Nucleus accumbens (tissue), 56 donors: ENCODE results near the gene PFKFB4.

ENCODE experiments used
- DNase-seq, 56 donors: peaks; one replicate each; lab custom pipeline; 2025; lab: John Stamatoyannopoulos, UW

Gene PFKFB4

DNA sequence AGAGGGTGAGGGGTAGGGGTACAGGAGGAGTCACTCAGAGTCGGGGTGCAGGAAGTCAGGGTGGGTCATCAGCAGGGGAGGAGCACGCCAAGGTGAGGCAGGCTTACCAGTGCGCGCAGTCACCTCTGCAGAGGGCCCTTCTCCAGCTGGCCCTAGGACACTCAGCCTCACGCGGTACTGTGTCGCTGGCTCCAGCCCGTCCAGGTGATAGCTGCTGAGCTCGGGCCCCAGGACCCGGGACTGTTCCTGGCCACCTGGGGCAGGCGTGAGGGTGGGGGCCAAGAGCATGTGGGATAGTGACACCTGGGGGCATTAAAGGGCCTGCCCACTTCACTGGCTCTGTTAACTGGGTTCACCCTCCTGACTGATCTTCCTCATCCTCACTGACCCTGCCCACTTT is 31.1 kb upstream of the PFKFB4 start:
- no peak for DNase-seq

- DNase-seq = no peak
These were observed 28.8 kb upstream of the PFKFB4 start for GRCh38 chr3:48585411-48585810.

DNA sequence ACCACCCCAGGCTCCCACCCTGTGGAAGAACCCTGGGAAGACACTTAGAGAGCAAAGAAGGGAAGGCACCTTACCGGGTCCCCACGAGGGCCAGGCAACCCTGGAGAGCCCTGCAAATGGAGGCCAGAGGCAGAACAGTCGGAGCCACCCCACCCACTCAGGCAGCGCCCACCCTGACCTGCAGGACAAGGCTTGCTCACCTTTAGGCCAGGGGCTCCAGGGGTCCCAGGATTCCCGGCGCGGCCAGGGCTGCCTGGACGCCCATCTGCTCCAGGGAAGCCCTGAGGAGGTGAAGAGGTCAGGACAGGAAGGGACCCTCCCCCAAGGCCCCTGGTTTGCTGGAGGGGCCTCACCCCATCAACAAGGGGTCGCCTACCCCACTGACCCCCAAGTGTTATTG is 28.2 kb upstream of the PFKFB4 start:
- DNase-seq = no peak

DNA sequence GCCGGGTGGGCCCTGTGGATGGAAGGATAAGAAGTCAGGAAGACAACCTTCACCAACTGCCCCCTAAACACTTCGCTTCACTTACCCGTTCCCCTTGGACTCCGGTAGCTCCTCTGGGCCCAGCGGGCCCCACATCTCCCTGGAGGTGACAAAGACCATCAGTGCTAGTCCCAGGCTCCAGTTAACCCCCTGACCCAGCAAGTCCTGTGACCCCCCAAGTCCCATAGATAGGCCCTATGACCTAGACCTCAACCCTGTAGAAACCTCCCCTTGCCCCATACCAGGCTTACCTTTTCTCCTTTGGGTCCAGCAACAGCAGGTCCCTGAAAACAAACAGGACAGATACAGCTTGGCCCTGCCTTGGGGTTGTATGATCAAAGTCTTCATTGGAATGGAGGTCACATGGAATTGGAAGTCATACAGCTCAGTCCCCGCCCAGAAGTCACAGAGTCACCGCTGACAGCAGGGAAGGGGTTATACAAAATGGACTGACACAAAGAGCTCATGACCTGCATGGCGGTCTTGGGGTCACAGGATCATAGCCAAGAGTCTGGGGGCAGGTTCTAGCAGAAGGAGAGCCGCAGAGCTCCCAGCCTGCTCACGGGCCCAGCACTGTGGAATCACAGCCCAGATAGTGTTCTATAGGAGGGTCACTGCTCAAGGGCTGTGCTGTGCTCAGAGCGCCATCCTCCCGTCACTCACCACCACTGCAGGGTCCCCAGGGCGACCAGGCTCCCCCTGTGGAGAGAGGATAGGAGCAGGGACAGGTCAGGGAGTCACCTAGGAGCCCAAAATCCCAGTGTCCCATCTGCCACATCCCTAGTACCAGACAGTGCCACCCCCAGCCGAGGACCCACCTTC is 25.2 kb upstream of the PFKFB4 start:
- no peak for DNase-seq

DNA sequence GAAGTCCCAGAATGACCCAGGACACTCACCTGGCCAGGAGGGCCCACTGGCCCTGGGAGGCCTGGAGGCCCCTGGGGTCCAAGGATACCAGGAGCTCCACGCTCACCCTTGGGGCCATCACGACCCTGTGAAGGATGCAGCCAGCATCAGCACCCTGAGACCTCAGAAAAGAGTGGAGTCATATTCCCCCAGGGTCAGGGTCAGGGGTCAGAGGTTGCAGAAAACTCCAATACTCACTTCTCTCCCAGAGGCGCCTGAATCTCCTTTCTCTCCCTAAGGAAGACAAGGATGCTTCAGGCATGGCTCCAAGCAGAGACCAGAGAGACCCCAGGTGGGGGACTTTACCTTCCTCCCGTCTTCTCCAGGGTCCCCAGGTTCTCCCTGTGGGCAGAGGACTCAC is 20.0 kb upstream of the PFKFB4 start:
- no peak for DNase-seq

DNA sequence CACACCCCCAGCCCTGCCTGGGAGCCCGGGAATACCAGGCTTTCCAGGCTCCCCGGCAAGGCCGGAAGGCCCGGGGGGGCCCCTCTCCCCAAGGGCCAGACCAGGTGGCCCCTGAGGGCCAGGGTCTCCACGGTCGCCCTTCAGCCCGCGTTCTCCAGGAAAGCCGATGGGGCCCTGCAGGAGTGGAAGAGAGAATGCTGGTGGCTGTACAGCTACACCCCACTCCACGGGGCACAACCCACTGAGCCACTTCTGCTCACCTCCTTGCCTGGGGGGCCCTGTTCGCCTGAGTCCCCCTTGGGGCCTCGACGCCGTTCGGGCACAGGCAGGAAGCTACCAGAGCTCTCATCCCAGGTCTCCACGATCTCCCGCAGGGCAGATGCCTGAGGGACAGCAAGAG is 18.8 kb upstream of the PFKFB4 start:
- DNase-seq = no peak

GRCh38 chr3:48573973-48574585 is 17.5 kb upstream of the PFKFB4 start:
- no peak for DNase-seq

- DNase-seq = no peak
These were observed 15.9 kb upstream of the PFKFB4 start for GRCh38 chr3:48572517-48572916.

DNA sequence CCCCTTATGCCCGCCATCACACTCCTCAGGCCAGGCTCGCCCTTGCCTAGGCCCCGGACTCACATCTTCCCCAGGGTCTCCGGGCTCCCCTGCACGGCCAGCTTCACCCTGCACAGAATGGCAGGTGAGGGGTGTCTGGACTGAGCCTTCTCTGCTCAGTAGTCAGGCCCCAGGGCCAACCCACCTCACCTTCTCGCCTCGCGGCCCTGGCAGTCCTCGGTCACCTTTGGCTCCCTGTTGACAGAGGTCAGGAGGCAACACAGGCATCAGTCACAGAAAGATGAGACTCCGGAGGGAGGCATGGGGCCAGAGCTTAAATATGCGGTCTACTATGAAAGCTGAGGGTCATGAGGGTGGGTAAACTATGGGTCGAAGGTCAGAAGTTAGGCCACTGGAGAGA is 15.3 kb upstream of the PFKFB4 start:
- DNase-seq = no peak

DNA sequence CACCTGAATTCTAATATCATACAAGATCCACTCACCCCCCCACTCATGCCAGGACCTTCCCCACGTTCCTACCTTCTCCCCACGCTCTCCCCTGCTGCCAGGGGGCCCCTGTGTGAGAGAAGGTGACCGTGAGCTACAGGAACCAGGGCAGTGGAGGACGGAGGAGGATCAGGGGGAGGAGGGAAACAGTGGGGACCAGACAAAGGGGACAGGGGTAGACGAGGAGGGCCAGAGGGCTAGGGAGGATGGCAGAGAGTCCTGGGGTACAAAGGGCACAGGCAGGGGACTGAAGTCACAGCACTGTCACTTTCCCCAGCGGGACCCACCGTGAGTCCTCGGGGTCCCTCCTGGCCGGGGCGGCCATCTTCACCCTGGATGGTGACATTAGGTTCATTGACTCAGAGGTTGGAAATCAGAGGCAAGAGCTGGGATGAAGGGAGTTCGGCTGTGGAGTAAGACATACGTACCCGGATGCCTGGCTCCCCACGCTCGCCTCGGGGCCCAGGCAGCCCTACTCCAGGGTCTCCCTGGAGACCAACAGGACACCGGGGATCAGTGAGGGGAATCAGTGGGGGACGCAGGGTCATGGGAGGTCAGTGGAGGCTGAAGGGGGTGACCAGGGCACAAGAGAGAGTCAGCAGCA is 13.3 kb upstream of the PFKFB4 start:
- no peak for DNase-seq

DNA sequence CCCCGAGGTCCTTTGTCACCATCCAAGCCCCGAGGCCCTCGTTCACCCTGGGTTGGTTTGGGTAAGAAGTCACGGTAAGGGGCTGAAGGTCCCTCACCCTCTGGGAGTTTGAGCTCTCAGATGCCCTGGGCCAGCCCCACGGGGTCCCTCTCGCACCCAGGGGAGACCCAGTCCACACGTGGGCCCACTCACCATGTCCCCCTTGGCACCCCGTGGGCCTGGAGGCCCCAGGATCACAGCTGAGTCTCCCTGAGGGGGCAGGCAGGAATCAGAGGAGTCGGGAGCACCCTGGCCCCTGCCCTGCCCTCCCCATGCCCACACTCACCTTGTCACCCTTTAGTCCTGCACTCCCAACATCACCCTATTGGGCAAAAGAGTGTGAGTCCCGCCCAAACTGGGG is 12.8 kb upstream of the PFKFB4 start:
- DNase-seq = no peak

DNA sequence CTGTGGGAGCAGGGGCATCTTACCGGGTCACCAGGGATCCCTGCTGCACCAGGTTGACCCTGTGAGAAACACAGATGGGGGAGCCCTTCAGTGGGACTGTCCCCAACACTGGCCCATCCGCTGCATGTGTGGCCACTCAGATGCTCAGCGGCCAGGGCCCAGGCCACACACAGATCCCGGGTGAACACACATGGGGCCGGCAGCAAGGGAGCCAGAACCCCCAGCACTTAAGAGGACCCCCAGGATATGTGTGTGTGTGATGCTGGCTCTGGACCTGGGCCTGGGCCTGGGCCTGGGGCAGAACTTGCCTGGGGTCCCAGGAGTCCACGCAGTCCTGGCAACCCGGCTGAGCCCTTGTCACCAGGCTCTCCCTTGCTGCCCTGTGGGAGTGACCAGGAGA is 11.9 kb upstream of the PFKFB4 start:
- DNase-seq = no peak

- no peak for DNase-seq
These were observed 10.9 kb upstream of the PFKFB4 start for GRCh38 chr3:48567500-48567899.

GRCh38 chr3:48567090-48567489 is 10.5 kb upstream of the PFKFB4 start:
- no peak for DNase-seq

GRCh38 chr3:48566401-48566760 is 9.8 kb upstream of the PFKFB4 start:
- DNase-seq = no peak

DNA sequence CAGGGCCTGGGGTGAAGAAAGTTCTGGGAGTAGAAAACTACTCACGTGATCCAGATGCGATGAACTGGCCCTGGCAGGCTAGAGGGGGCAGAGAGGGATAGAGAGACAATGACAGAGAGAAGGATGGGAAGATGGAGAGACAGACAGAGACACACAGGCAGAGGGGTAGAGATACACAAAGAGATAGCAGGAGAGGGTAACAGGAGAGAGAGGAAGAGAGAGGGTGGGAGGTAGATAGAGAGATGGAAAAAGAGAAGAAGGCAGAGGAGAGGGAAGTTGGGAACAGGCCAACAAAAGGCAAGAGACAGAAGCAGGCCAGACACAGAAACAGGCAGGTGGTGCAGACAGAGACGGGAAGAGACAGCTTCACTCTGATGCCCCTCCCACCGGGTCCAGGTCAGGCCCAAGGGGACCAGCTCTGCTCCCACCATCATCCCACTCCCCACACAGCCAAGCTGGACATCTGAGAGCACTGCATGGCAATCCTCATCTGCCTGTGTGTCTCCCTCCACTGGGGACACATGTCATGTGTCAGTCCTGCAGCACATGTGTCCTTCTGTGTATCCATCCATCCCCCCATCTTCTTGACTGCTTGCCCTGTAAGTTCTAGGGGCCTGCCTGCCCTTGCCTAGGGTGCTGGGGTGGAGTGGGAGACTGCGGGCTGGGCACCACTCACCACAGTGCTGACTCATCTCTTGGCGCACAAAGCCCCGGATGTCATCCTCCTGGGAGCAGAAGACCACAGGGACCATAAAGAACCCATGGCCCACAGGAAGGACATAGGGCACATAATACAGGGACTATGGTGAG is 9.2 kb upstream of the PFKFB4 start:
- peak in 1 of 56 donors; percentile 39 for DNase-seq

DNA sequence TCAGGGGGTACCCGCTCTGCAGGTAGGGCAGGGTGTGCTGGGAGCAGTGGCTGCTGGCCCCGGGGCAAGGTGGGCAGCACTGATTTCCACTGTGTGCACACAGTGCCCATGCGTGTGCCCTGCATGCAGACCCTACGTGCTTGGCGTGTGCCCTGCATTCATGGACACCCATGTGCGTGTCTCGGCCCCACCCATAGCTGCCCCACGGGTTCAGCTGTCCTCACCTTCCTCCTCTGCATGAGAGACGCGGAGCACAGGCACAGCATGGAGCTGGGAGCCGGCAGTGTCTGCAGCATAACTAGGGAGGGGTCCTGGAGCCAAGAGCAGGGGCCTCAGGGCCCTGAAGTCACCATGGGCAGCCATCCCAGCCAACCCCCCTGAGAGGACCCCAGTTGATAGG is 8.6 kb upstream of the PFKFB4 start:
- DNase-seq = no peak

- DNase-seq = no peak
These were observed 8.1 kb upstream of the PFKFB4 start for GRCh38 chr3:48564667-48565066.

DNA sequence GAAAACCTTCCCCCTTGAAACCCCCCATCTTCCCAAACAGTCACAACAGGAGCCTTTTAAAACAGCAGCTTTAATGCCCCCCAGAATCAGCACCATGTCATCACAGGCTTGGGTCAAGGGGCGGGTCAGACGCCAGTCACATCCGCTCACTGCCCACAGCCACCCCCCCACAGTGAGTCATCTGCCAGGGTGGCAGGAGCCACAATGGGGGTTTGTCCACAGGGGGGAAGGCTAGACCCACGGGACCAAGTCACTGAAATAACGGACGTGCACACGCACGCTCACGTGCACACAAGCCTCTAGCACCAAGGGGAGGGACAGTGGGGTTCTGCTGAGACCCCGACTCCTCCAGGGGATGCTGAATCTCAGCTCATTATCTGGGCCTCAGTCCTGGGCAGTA is 7.4 kb upstream of the PFKFB4 start:
- peak in 49 of 56 donors; percentile 9 to 87 (median 48) for DNase-seq

DNA sequence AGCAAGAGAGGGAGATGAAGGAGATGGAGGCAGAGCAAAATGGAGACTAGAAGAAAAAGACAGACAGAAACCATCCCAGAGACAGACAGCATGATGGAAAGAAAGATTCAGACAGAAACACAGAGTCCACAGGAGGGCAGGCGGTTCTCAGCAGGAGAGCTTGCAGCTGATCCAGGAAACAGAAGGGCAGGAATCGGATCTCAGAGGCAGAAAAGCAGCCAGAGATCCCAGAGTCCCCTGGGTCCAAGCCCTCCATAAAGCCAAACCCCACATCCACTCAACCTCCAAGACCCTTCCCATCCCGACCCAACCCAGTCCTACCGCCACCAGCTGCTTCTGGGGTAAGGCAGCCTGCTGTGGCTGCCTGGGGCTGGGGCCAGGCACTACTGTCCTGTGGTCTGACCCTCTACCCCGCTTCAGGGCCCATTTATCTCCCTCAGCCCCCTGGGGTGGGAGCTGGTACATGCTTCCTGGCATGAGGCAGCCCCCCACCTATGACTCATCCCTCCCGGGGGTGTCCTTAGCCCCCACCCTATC is 6.8 kb upstream of the PFKFB4 start, which contains the start of gene UCN2:
TSS of gene UCN2 (minus strand) at position 400 of the 537 bp plus-strand sequence. CDS start 657 bp downstream, outside the sequence.
- DNase-seq = no peak
